ENCODE data around the gene BCORL1. TPM values are rescaled to one million over a fixed set of nuclear protein-coding genes. Genes with fewer than 3 reads are reported as not detected.
A peak's percentile ranks its signal among the peaks of the same experiment; 100 is the strongest.

Gene BCORL1
- total RNA-seq, 1 donor from 2014 or later = 8.1 TPM

DNA sequence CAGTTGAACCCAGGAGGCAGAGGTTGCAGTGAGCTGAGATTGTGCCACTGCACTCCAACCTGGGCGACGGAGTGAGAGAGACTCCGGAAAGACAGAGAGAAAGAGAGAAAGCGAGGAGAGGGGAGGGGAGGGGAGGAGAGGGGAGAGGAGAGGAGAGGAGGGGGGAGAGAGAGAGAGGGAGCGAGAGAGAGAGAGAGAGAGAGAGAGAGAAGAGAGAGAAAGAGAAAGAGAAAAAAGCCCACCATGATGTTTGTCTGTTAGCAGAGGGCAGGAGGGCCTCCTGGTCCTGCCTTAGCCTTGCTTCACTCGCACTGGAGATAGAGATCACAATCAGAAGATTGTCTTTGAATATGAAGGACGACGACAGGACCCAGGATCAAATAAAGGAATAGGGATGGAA lies 18.7 kb upstream of the BCORL1 start:
- ATAC-seq (no peak), DNase-seq (ENCODE audit: low spot score) (no peak)

DNA sequence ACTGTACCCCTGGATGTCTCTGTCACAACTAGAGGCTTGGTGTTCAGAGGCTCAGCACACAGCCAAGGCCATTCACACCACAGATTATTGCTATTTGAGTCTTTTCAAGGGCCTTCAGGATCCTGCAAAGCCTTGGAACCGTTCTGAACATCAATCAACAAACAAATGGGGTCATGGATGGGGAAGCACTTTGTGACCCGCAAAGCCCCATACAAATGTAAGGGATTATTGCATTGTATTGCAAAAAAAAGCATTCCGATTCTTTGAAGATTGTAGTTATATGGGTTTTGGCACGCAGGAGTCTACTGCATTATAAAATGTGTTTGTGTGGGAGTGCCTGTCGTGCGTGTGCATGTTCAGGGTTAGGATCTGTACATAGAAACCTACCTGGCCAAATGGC lies 17.3 kb upstream of the BCORL1 start:
- ATAC-seq = no peak
- DNase-seq (ENCODE audit: low spot score) = no peak

DNA sequence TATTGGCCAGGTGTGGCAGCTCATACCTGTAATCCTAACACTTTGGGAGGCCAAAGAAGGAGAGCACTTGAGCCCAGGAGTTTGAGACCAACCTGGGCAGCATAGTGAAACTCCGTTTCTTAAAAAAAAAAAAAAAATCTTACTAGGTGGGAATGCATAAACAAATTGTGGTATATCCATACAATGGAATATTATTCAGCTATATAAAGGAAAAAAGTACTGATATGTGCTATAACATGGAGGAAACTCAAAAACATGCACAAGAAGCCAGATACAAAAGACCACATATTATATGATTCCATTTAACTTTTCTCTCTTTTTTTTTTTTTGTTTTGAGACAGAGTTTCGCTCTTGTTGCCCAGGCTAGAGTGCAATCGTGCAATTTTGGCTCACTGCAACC lies 13.5 kb upstream of the BCORL1 start:
- ATAC-seq (no peak), DNase-seq (ENCODE audit: low spot score) (no peak)

GRCh38 chrX:129976441-129976840 lies 6.0 kb upstream of the BCORL1 start:
- ATAC-seq = no peak

GRCh38 chrX:129979207-129979920 lies 3.1 kb upstream of the BCORL1 start:
- no peak for ATAC-seq
- DNase-seq (ENCODE audit: low spot score) = no peak

More at GRCh38 chrX:129976441-129976840, 6.0 kb upstream of the BCORL1 start:
- DNase-seq (ENCODE audit: low spot score) = no peak

GRCh38 chrX:129980001-129980401 lies 2.4 kb upstream of the BCORL1 start:
- ATAC-seq = peak; percentile 26
- peak; percentile 47 for DNase-seq (ENCODE audit: low spot score)

DNA sequence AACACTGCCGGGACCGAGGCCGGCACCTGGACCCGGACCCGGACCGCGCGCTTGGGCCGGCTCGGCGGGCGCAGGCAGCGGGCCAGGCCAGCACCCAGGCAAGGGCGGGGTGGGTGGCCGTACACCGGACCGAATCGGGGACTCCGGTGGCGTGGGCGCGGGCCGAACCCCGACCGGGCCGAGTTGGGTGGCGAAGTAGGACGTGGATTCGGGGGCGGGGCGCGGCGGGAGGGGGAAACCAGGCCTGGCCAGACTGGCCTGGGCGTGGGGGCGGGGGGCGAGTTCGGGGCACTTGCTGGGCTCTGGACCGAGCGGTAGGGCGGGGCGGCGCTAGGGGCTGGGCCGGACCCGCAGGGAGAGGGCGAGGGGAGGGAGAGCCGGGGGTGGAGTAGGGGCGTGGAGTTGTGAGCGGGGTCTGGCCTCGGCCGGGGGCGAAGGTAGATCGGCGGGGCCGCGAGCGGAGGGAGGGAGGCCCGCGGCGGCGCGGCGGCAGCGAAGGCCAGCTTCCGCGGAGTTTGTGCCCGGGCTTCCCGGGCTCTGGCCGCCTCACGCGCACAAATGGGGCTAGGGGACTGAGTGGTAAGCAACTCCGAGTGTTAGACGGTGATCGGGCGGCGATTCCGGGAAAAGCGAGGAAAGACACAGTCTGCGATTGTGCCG lies 1.8 kb upstream of the BCORL1 start:
- ATAC-seq (peak; percentile 72), DNase-seq (ENCODE audit: low spot score) (peak; percentile 83)

DNA sequence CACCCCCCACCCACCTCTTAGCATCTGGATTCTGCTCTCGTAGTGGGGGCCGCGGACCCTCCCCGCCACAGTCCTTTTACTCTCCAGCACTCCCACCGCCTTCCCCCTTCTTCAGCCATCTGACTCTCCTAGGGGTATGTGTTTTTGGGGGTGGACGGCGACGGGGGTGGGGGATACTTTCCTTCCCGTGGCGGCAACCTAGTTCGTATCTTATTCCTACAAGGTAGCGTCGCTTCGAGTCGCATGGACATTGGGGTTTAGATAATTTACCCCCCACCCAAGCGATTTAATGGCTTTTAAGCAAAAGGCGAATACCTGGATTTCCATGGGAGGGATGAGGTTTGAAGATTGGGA lies 1.3 kb upstream of the BCORL1 start:
- ATAC-seq (no peak), DNase-seq (ENCODE audit: low spot score) (no peak)

GRCh38 chrX:129981752-129982299 lies 609 bp upstream of the BCORL1 start:
- DNase-seq (ENCODE audit: low spot score) (no peak), ATAC-seq (no peak)

DNA sequence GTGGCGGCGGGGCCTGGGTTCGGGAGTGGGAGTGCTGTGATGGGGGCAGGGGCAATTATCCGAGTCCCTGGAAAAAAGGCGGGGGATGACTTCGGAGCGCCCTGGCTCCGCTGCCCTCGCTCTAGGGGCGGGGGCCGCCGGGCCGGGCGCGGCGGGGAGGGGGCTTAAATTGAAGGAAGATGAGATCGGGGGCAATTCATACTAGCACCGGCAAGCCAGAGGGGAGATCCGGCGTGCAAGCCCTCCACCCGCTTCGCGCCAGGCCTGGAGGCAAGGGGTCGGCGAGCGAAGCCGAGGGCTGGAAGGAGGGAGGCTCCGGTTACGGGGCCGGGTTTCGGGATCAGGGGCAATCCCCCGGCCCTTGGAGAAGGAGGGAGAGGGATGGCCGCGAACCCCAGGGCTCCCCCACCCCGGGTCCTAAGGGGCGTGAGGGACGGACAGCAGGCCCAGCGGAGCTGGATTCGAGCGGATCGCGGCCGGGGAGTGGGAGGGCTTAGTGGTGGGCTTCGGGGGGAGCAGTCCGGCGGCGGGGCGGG lies 1.2 kb downstream of the BCORL1 start:
- ATAC-seq = no peak
- DNase-seq (ENCODE audit: low spot score) = no peak

DNA sequence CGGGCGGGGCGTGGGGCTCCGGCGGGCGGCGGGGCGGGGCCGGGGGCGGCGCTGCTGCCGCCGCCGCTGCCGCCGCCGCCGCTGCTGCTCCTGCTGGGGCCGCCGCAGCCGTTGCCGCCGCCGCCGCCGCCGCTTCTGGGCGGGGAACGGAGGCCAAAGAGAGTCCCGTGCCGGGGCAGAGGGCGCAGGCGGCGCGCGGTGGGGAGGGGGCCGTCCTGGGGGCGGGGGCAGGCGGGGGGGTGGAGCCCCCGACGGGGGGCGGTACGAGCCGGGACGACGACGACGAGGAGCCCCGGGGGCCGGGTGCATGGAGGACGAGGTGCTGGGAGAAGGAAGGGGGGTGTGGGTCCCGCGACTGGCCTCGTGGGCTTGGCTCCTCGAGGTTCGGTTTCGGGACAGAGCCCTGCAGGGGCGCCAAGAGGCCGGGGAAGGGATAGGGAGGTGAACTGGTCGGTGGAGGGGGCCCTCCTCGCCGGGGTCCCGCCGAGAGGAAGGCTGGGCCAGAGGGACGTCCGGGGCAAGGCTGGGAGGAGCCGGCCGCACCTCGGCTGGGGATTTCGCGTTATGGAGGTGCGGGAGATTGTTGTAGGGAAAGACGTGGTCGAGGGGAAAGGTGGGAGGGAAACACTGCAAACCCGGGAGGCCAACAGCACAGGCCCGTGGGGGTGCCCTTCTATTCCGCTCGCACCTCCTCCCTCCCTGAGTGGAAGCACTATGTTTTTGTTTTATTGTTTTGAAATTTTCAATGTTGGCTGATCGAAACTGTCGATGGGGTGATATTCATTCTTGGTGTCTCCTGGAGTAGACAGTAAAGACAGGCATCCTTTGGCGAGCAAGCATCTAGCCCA lies 1.9 kb downstream of the BCORL1 start:
- DNase-seq (ENCODE audit: low spot score) (peak; percentile 45), ATAC-seq (no peak)

- no peak for DNase-seq (ENCODE audit: low spot score)
- no peak for ATAC-seq
Observed at GRCh38 chrX:129987871-129988270, 5.4 kb downstream of the BCORL1 start.

GRCh38 chrX:129992181-129992580 lies 9.7 kb downstream of the BCORL1 start:
- no peak for ATAC-seq

DNA sequence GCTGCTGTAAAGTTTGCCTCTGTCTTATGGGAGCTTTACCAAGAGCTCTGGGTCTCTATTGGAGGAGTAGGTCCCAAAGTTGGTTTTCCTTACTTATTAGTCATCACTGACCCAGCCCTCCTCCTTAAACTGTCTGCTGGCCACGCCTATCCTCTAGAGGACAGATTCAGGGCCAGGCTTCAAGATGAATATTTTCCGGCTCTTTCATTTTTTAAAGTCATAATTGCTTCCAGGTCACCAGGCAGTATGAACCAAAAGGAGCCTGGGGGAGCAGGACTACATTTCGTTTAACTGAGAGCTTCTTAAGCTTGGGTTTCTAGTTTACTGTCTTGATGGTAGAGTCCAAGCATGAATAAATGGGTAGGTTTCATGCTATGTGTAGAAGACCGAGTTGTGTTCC lies 13.7 kb downstream of the BCORL1 start:
- no peak for DNase-seq (ENCODE audit: low spot score)
- ATAC-seq = no peak

More at GRCh38 chrX:129992181-129992580, 9.7 kb downstream of the BCORL1 start:
- no peak for DNase-seq (ENCODE audit: low spot score)

- ATAC-seq = no peak
Observed at GRCh38 chrX:129997086-129997485, 14.7 kb downstream of the BCORL1 start.

GRCh38 chrX:129998021-129998420 lies 15.6 kb downstream of the BCORL1 start:
- DNase-seq (ENCODE audit: low spot score) = no peak
- no peak for ATAC-seq

More at GRCh38 chrX:129997086-129997485, 14.7 kb downstream of the BCORL1 start:
- no peak for DNase-seq (ENCODE audit: low spot score)

GRCh38 chrX:130001893-130002292 lies 19.5 kb downstream of the BCORL1 start:
- ATAC-seq (no peak), DNase-seq (ENCODE audit: low spot score) (no peak)

DNA sequence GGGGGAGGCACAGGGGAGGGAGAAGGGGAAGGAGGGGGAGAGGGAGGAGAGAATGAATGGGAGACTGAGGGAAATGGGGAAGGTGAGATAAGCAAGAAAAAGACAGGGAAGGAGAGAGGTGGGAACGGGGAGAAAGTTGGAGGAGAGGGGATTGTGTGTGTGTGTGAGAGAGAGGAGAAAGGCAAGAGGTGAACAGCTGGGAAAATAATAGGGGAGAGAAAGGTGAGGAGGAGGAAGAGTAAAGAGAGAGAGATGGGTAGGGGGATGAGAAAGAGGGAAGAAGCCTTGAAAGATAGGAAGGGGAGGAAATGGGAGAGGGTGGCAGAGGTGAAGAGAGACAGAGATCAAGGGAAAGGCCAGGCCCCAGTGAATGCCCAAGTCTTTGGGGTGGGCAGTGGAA lies 20.1 kb downstream of the BCORL1 start:
- ATAC-seq = no peak
- DNase-seq (ENCODE audit: low spot score) = no peak

GRCh38 chrX:130005089-130005807 lies 22.8 kb downstream of the BCORL1 start:
- peak; percentile 70 for ATAC-seq
- DNase-seq (ENCODE audit: low spot score) = no peak

- DNase-seq (ENCODE audit: low spot score) (no peak), ATAC-seq (no peak)
Observed at GRCh38 chrX:130009658-130010223, 27.3 kb downstream of the BCORL1 start.

All from left lobe of liver (tissue), 2 donors.